Upper lobe of left lung (tissue), 4 donors: ENCODE data around the gene NCOR2.

ENCODE experiments used
- CTCF ChIP-seq, 6 experiments: fragments of 450-650 bp in 4 of 6; fragments of 200-600 bp in 2 of 6; sonication (generic) in 2 of 6; IDR thresholded peaks; one replicate each; pipeline ENCODE4 v1.5.1; 2016 to 2019; ENCODE audit warnings: antibody characterized with exemption in 6 of 6
- EP300 ChIP-seq, 4 donors: sonication (generic); formaldehyde crosslinking; IDR thresholded peaks; one replicate each; pipeline ENCODE4 v1.5.1; 2017; ENCODE audit warnings: antibody characterized with exemption in 4 of 4, control low read depth in 2 of 4
- POLR2A ChIP-seq, 4 donors: fragments of 450-650 bp; IDR thresholded peaks; one replicate each; pipeline ENCODE4 v1.5.1; 2016 to 2017; ENCODE audit warnings: antibody characterized with exemption in 4 of 4, mild to moderate bottlenecking in 2 of 4
- POLR2AphosphoS5 ChIP-seq, 2 donors: sonication (generic); formaldehyde crosslinking; IDR thresholded peaks; one replicate each; pipeline ENCODE4 v1.5.1; 2017; ENCODE audit warnings: antibody characterized with exemption in 2 of 2

- TF ChIP-seq CTCF (IDR thresholded peaks at IDR 0.05) (no peak), POLR2A (IDR thresholded peaks at IDR 0.05) (peak in 1 of 4 donors; percentile 16), POLR2AphosphoS5 (IDR thresholded peaks at IDR 0.05) (no peak), EP300 (IDR thresholded peaks at IDR 0.05) (no peak)
Measured at GRCh38 chr12:124573839-124574786, 6.7 kb upstream of the NCOR2 start.
